Measurements from ENCODE around the gene AGAP2.
"Not testable (repeated sequence)": the region's sequence is repeated elsewhere in the genome, so short reads cannot be mapped to it uniquely, and the experiment has no call there.

GRCh38 chr12:57715036-57715748 is 23.4 kb downstream of the AGAP2 start:
- not testable (repeated sequence) for TF ChIP-seq SCRT1 (tag by site-specific recombination; IDR thresholded peaks at IDR 0.05; ENCODE audit: borderline replicate concordance); ZNF785 (tag by site-specific recombination; IDR thresholded peaks at IDR 0.05); ZNF513 (tag by site-specific recombination; IDR thresholded peaks at IDR 0.05); CTCF (tag by site-specific recombination; IDR thresholded peaks at IDR 0.05); ATF2 (tag by site-specific recombination; IDR thresholded peaks at IDR 0.05; ENCODE audit: low read depth); GFI1B (tag by site-specific recombination; IDR thresholded peaks at IDR 0.05); ZNF274 (IDR thresholded peaks at IDR 0.05; ENCODE audit: low read length); ZNF274 (tag by site-specific recombination; IDR thresholded peaks at IDR 0.05; ENCODE audit: borderline replicate concordance); ZNF747 (tag by site-specific recombination; IDR thresholded peaks at IDR 0.05); ZNF629 (tag by site-specific recombination; IDR thresholded peaks at IDR 0.05); ZNF157 (tag by site-specific recombination; IDR thresholded peaks at IDR 0.05); SALL2 (tag by site-specific recombination; IDR thresholded peaks at IDR 0.05; ENCODE audit: borderline replicate concordance); ZNF580 (tag by site-specific recombination; IDR thresholded peaks at IDR 0.05)
